Measurements from ENCODE around the gene HSD17B14. TPM values are rescaled to one million over a fixed set of nuclear protein-coding genes. Genes with fewer than 3 reads are reported as not detected.
A peak's percentile ranks its signal among the peaks of the same experiment; 100 is the strongest.

HSD17B14 gene
- total and polyA plus RNA-seq, 2 of the 13 experiments (the other 11 are each of a cell fraction or from before 2014, with no cell fraction given): 0.58 to 1.2 TPM

DNA sequence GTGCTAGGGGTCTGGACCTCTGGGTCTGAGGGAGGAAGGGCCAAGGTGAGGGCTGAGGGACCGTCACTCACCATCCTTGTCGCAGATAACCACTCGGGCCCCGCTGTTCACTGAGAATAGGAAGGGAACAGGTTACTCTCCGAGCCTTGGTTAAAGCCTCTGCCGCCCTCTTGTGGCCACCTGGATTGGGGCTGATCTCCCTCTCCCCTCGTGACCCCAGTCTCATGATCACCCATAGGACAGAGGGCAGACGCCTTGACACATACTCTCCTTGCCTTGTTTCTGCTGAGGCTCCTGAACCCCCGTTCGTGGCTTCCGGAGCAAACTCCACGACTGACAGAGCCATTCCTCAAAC is 580 bp downstream of the HSD17B14 start (continued):
- TF ChIP-seq ZNF567 (CRISPR knock-in tag; IDR thresholded peaks at IDR 0.05; ENCODE audit: borderline replicate concordance) (no peak), ZEB1 (IDR thresholded peaks at IDR 0.05; ENCODE audit: insufficient replicate concordance, low read depth) (no peak), ZNF441 (CRISPR knock-in tag; IDR thresholded peaks at IDR 0.05; ENCODE audit: borderline replicate concordance) (no peak), CENPT (CRISPR knock-in tag; IDR thresholded peaks at IDR 0.05; ENCODE audit: low read depth) (no peak), ZNF773 (CRISPR knock-in tag; IDR thresholded peaks at IDR 0.05; ENCODE audit: borderline replicate concordance) (no peak), ZBTB8A (CRISPR knock-in tag; IDR thresholded peaks at IDR 0.05; ENCODE audit: borderline replicate concordance, low read depth) (no peak), SMARCE1 (IDR thresholded peaks at IDR 0.05; ENCODE audit: borderline replicate concordance) (no peak), ZNF780A (CRISPR knock-in tag; IDR thresholded peaks at IDR 0.05) (no peak), SMYD3 (CRISPR knock-in tag; IDR thresholded peaks at IDR 0.05) (no peak), EHMT2 (IDR thresholded peaks at IDR 0.05; ENCODE audit: borderline replicate concordance, low read depth, low read length) (no peak), NRL (CRISPR knock-in tag; IDR thresholded peaks at IDR 0.05; ENCODE audit: borderline replicate concordance) (peak; percentile 40; the same call in 1 of the 2 replicates)
- TF ChIP-seq, protein P1, sequence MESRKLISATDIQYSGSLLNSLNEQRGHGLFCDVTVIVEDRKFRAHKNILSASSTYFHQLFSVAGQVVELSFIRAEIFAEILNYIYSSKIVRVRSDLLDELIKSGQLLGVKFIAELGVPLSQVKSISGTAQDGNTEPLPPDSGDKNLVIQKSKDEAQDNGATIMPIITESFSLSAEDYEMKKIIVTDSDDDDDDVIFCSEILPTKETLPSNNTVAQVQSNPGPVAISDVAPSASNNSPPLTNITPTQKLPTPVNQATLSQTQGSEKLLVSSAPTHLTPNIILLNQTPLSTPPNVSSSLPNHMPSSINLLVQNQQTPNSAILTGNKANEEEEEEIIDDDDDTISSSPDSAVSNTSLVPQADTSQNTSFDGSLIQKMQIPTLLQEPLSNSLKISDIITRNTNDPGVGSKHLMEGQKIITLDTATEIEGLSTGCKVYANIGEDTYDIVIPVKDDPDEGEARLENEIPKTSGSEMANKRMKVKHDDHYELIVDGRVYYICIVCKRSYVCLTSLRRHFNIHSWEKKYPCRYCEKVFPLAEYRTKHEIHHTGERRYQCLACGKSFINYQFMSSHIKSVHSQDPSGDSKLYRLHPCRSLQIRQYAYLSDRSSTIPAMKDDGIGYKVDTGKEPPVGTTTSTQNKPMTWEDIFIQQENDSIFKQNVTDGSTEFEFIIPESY (CRISPR knock-in tag; IDR thresholded peaks at IDR 0.05): peak; percentile 55; the same call in 1 of the 2 replicates
- TF ChIP-seq, protein P2, sequence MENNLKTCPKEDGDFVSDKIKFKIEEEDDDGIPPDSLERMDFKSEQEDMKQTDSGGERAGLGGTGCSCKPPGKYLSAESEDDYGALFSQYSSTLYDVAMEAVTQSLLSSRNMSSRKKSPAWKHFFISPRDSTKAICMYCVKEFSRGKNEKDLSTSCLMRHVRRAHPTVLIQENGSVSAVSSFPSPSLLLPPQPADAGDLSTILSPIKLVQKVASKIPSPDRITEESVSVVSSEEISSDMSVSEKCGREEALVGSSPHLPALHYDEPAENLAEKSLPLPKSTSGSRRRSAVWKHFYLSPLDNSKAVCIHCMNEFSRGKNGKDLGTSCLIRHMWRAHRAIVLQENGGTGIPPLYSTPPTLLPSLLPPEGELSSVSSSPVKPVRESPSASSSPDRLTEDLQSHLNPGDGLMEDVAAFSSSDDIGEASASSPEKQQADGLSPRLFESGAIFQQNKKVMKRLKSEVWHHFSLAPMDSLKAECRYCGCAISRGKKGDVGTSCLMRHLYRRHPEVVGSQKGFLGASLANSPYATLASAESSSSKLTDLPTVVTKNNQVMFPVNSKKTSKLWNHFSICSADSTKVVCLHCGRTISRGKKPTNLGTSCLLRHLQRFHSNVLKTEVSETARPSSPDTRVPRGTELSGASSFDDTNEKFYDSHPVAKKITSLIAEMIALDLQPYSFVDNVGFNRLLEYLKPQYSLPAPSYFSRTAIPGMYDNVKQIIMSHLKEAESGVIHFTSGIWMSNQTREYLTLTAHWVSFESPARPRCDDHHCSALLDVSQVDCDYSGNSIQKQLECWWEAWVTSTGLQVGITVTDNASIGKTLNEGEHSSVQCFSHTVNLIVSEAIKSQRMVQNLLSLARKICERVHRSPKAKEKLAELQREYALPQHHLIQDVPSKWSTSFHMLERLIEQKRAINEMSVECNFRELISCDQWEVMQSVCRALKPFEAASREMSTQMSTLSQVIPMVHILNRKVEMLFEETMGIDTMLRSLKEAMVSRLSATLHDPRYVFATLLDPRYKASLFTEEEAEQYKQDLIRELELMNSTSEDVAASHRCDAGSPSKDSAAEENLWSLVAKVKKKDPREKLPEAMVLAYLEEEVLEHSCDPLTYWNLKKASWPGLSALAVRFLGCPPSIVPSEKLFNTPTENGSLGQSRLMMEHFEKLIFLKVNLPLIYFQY (CRISPR knock-in tag; IDR thresholded peaks at IDR 0.05; ENCODE audit: borderline replicate concordance): no peak
- TF ChIP-seq, protein P3, sequence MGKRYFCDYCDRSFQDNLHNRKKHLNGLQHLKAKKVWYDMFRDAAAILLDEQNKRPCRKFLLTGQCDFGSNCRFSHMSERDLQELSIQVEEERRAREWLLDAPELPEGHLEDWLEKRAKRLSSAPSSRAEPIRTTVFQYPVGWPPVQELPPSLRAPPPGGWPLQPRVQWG (CRISPR knock-in tag; IDR thresholded peaks at IDR 0.05; ENCODE audit: borderline replicate concordance, low read depth): no peak
- TF ChIP-seq, protein P4, sequence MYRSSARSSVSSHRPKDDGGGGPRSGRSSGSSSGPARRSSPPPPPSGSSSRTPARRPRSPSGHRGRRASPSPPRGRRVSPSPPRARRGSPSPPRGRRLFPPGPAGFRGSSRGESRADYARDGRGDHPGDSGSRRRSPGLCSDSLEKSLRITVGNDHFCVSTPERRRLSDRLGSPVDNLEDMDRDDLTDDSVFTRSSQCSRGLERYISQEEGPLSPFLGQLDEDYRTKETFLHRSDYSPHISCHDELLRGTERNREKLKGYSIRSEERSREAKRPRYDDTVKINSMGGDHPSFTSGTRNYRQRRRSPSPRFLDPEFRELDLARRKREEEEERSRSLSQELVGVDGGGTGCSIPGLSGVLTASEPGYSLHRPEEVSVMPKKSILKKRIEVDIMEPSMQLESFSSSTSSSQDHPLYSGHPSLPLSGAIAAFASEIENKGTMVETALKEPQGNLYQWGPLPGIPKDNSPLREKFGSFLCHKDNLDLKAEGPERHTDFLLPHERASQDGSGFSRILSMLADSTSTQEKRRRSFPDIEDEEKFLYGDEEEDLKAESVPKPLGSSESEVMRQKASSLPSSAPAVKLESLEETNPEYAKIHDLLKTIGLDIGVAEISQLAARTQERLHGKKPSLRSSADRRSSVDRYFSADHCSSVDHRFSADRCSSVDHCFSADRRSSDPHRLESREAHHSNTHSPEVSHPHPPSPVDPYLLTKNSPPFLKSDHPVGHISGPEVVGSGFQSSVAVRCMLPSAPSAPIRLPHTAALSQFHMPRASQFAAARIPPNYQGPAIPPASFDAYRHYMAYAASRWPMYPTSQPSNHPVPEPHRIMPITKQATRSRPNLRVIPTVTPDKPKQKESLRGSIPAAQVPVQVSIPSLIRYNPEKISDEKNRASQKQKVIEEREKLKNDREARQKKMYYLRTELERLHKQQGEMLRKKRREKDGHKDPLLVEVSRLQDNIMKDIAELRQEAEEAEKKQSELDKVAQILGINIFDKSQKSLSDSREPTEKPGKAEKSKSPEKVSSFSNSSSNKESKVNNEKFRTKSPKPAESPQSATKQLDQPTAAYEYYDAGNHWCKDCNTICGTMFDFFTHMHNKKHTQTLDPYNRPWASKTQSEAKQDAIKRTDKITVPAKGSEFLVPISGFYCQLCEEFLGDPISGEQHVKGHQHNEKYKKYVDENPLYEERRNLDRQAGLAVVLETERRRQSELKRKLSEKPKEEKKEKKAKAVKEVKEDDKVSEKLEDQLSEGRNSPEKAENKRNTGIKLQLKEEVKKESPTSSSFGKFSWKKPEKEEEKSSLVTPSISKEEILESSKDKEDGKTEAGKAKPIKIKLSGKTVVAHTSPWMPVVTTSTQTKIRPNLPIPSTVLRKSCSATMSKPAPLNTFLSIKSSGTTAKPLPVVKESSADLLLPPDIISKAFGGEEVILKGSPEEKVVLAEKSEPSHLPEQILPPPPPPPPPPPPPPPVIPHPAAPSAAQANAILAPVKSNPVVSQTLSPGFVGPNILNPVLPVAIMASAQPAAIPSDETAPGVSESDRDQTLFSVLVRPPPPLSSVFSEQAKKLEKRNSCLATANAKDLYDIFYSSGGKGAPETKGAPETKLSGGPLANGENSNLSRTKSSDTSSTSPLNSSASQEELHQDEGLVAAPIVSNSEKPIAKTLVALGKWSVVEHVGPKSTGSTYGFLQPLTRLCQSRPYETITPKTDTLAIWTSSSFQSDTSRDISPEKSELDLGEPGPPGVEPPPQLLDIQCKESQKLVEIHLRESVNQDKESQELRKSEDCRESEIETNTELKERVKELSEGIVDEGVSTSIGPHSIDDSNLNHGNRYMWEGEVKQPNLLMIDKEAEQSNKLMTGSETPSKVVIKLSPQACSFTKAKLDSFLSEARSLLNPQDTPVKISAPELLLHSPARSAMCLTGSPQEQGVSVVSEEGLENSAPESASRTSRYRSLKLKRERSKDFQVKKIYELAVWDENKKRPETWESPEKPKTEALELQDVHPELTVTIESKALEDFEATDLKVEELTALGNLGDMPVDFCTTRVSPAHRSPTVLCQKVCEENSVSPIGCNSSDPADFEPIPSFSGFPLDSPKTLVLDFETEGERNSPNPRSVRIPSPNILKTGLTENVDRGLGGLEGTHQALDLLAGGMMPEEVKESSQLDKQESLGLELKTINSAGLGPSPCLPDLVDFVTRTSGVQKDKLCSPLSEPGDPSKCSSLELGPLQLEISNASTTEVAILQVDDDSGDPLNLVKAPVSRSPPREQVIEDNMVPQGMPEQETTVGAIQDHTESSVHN (CRISPR knock-in tag; IDR thresholded peaks at IDR 0.05): no peak

Measured in HepG2 (cell line).